ENCODE results near the gene DHX38. TPM values are rescaled to one million over a fixed set of nuclear protein-coding genes. Genes with fewer than 3 reads are reported as not detected.

Gene DHX38
- total RNA-seq, 1 donor from 2014 or later, result 81.7 TPM

GRCh38 chr16:72094266-72094610 lies 591 bp downstream of the DHX38 start:
- Mint-ChIP-seq H3K36me3 (ENCODE audit: insufficient read depth) (peaks cover 15% of the 10 kb centered on the region), H3K4me3 (ENCODE audit: low read depth) (peak overlapping the region; percentile 98), H3K27ac (peak overlapping the region; percentile 98), H3K4me1 (ENCODE audit: low read depth) (peaks cover 21% of the 10 kb centered on the region), H3K27me3 (no peaks in the 10 kb centered on the region), H3K9me3 (ENCODE audit: low read depth) (no peaks in the 10 kb centered on the region)
- TF ChIP-seq CTCF (IDR thresholded peaks at IDR 0.05; ENCODE audit: unreplicated experiment), result no peak
- DNase-seq (ENCODE audit: low spot score, unreplicated experiment), result no peak

GRCh38 chr16:72098936-72099335 lies 5.3 kb downstream of the DHX38 start:
- no peak for TF ChIP-seq CTCF (IDR thresholded peaks at IDR 0.05; ENCODE audit: unreplicated experiment)
- peaks cover 26% of the 10 kb centered on the region for H3K36me3 Mint-ChIP-seq (ENCODE audit: insufficient read depth)

GRCh38 chr16:72099377-72099818 lies 5.8 kb downstream of the DHX38 start:
- Mint-ChIP-seq H3K27ac (no peak overlapping the region), H3K4me3 (ENCODE audit: low read depth) (no peak overlapping the region), H3K4me1 (ENCODE audit: low read depth) (peaks cover 7% of the 10 kb centered on the region), H3K36me3 (ENCODE audit: insufficient read depth) (peaks cover 29% of the 10 kb centered on the region), H3K9me3 (ENCODE audit: low read depth) (no peaks in the 10 kb centered on the region), H3K27me3 (no peaks in the 10 kb centered on the region)
- peak; percentile 39 for DNase-seq (ENCODE audit: low spot score, unreplicated experiment)
- peak; percentile 60 for TF ChIP-seq CTCF (IDR thresholded peaks at IDR 0.05; ENCODE audit: unreplicated experiment)

More at GRCh38 chr16:72098936-72099335, 5.3 kb downstream of the DHX38 start:
- H3K9me3 Mint-ChIP-seq (ENCODE audit: low read depth), result no peaks in the 10 kb centered on the region
- no peak for DNase-seq (ENCODE audit: low spot score, unreplicated experiment)
- no peak overlapping the region for H3K27ac Mint-ChIP-seq
- no peak overlapping the region for H3K4me3 Mint-ChIP-seq (ENCODE audit: low read depth)
- peaks cover 7% of the 10 kb centered on the region for H3K4me1 Mint-ChIP-seq (ENCODE audit: low read depth)
- H3K27me3 Mint-ChIP-seq, result no peaks in the 10 kb centered on the region

- Mint-ChIP-seq H3K36me3 (ENCODE audit: insufficient read depth) (peaks cover 35% of the 10 kb centered on the region), H3K4me3 (ENCODE audit: low read depth) (no peak overlapping the region), H3K9me3 (ENCODE audit: low read depth) (no peaks in the 10 kb centered on the region), H3K27me3 (no peaks in the 10 kb centered on the region), H3K4me1 (ENCODE audit: low read depth) (no peaks in the 10 kb centered on the region), H3K27ac (no peak overlapping the region)
- TF ChIP-seq CTCF (IDR thresholded peaks at IDR 0.05; ENCODE audit: unreplicated experiment), result no peak
- no peak for DNase-seq (ENCODE audit: low spot score, unreplicated experiment)
These were observed 7.5 kb downstream of the DHX38 start for GRCh38 chr16:72101195-72101594.

- H3K27ac Mint-ChIP-seq, result no peak overlapping the region
These were observed 11.3 kb downstream of the DHX38 start for GRCh38 chr16:72104905-72105304.

More at GRCh38 chr16:72104905-72105304, 11.3 kb downstream of the DHX38 start:
- Mint-ChIP-seq H3K4me3 (ENCODE audit: low read depth) (no peak overlapping the region), H3K36me3 (ENCODE audit: insufficient read depth) (peaks cover 32% of the 10 kb centered on the region), H3K27me3 (no peaks in the 10 kb centered on the region), H3K4me1 (ENCODE audit: low read depth) (no peaks in the 10 kb centered on the region), H3K9me3 (ENCODE audit: low read depth) (no peaks in the 10 kb centered on the region)
- no peak for DNase-seq (ENCODE audit: low spot score, unreplicated experiment)
- no peak for TF ChIP-seq CTCF (IDR thresholded peaks at IDR 0.05; ENCODE audit: unreplicated experiment)

All from progenitor cell of endocrine pancreas (in vitro differentiated cells).